Activated CD8-positive, alpha-beta memory T cell treated with anti-CD3 and anti-CD28 coated beads for 36 hours (primary cell): Measurements from ENCODE around the gene DLX2. TPM values are rescaled to one million over a fixed set of nuclear protein-coding genes. Genes with fewer than 3 reads are reported as not detected.

ENCODE experiments used
- total RNA-seq, 2 experiments: library from RNA; stranded (reverse); gene quantifications; one replicate each; pipeline ENCODE4 v1.2.3, GENCODE V29; 2021

The DLX2 gene
- total RNA-seq, 2 experiments from 2014 or later: not detected

Other genes with a start within 250 kb of the DLX2 start
- gene SLC25A12, start 208.7 kb downstream of the DLX2 start, total RNA-seq: 10 to 100 TPM; 23.8 to 27.3 TPM
- 10 to 100 TPM; 84.4 to 88.7 TPM for gene HAT1, start 180.4 kb downstream of the DLX2 start, total RNA-seq
- gene METAP1D, start 102.9 kb downstream of the DLX2 start, total RNA-seq: 1 to 10 TPM; 8.2 to 8.4 TPM
- gene DLX1, start 17.4 kb downstream of the DLX2 start, total RNA-seq: not detected